ENCODE data around the gene RNF157. TPM values are rescaled to one million over a fixed set of nuclear protein-coding genes. Genes with fewer than 3 reads are reported as not detected.

Gene RNF157
- total and polyA plus RNA-seq, 9 of the 15 experiments (the other 6 are each of a cell fraction or from before 2014, with no cell fraction given) = 8.1 to 31.7 (median 20.8) TPM

GRCh38 chr17:76268991-76269981 is 29.0 kb upstream of the RNF157 start (continued):
- TF ChIP-seq ZNF174 (CRISPR knock-in tag; IDR thresholded peaks at IDR 0.05) (no peak), TBL1XR1 (IDR thresholded peaks at IDR 0.05; ENCODE audit: low read length in 2 of 2) (peak in 1 of 2 experiments; percentile 69; a peak in 2 of 4 replicates), SPI1 (IDR thresholded peaks at IDR 0.05; ENCODE audit: borderline replicate concordance, low read depth, low read length) (no peak), EP300 (IDR thresholded peaks at IDR 0.05; ENCODE audit: low read length) (peak; percentile 67), POLR2A (conservative IDR thresholded peaks at IDR 0.05) (peak; percentile 49), ZHX1 (conservative IDR thresholded peaks at IDR 0.05; ENCODE audit: low read length) (no peak), POLR2AphosphoS5 (IDR thresholded peaks at IDR 0.05; ENCODE audit: control insufficient read depth, insufficient read depth, low read depth, low read length) (peak; percentile 59), MEF2A (IDR thresholded peaks at IDR 0.05; ENCODE audit: control insufficient read depth, low read depth, low read length) (peak; percentile 90), TAL1 (IDR thresholded peaks at IDR 0.05) (no peak), ID3 (CRISPR knock-in tag; IDR thresholded peaks at IDR 0.05) (no peak), ID3 (tag; IDR thresholded peaks at IDR 0.05) (peak; percentile 52; the same call in 1 of the 2 replicates), TARDBP (IDR thresholded peaks at IDR 0.05) (no peak), SUPT5H (IDR thresholded peaks at IDR 0.05) (peak; percentile 45; the same call in 1 of the 2 replicates), MIER1 (IDR thresholded peaks at IDR 0.05; ENCODE audit: low read depth) (no peak), ZNF431 (CRISPR knock-in tag; IDR thresholded peaks at IDR 0.05) (0 out of 2 replicates have a peak, but pooled peaks have one; percentile 18), DPF2 (IDR thresholded peaks at IDR 0.05) (no peak), TAF15 (IDR thresholded peaks at IDR 0.05; ENCODE audit: low read depth, low read length) (no peak), COPS2 (conservative IDR thresholded peaks at IDR 0.05) (no peak), ZBTB33 (CRISPR knock-in tag; IDR thresholded peaks at IDR 0.05) (peak; percentile 20; the same call in 1 of the 2 replicates), USF2 (CRISPR knock-in tag; IDR thresholded peaks at IDR 0.05) (no peak), ZNF347 (CRISPR knock-in tag; IDR thresholded peaks at IDR 0.05; ENCODE audit: low read depth) (no peak), LCOR (CRISPR knock-in tag; IDR thresholded peaks at IDR 0.05) (0 out of 2 replicates have a peak, but pooled peaks have one; percentile 14), NCOA1 (IDR thresholded peaks at IDR 0.05; ENCODE audit: low read depth) (0 out of 2 replicates have a peak, but pooled peaks have one; percentile 13), ZNF282 (CRISPR knock-in tag; IDR thresholded peaks at IDR 0.05) (0 out of 2 replicates have a peak, but pooled peaks have one; percentile 77)
